ENCODE measurements around the gene GOPC.
"Not testable (repeated sequence)": the region's sequence is repeated elsewhere in the genome, so short reads cannot be mapped to it uniquely, and the experiment has no call there.

GOPC gene

DNA sequence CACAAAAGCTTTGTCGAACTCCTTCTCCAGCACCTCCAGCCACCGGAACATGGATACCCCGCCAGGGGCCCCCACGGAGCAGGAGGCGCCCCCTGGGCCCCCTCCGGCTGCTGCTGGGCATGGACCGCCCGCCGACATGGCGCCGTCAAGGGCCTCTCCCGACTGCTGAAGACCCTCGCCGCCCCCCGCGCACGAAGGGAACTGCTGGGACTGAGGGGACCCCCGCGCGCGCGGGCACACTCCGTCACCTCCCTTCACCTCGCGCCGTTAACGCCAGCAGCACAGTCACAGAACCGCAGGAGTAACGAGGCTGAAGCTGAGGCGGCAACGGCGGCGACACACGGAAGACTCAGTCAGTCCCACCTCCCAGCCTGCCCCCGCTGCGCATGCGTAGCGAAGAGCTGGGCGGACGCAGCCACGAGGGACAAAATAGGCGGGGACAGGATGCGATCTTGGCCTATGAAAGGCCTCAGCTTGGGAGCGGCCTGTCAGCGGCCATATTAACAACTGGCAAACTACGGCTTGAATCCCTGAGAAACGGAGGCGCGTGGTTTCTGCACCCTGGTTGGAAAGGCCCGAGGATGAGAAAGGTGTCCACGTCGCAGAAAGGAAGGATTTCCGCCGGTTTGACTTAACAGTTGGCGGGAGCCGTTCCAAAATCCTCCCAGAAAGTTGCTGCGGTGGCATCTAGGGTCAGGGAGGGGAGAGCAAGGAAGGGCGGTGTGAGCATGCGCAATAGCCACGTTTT is at the start of gene GOPC:
Gene GOPC, minus strand, starts transcription at position 361 of the 748 bp plus-strand sequence. Its CDS starts 223 bp downstream, at position 138.
- DNase-seq = peak; percentile 84 to 86

DNA sequence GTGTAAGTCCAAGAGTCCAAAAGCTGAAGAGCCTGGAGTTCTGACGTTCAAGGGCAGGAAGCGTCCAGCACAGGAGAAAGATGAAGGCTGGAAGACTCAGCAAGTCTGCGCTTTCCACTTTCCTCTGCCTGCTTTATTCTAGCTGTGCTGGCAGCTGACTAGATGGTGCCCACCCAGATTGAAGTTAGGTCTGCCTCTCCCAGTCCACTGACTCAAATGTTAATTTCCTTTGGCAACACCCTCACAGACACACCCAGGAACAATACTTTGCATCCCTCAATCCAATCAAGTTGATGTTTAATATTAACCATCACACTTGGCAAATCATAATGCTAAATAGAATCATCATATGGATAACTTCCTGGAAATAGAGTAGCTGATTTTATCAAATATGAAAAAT is 49.7 kb upstream of the GOPC start:
- not testable (repeated sequence) for DNase-seq

DNA sequence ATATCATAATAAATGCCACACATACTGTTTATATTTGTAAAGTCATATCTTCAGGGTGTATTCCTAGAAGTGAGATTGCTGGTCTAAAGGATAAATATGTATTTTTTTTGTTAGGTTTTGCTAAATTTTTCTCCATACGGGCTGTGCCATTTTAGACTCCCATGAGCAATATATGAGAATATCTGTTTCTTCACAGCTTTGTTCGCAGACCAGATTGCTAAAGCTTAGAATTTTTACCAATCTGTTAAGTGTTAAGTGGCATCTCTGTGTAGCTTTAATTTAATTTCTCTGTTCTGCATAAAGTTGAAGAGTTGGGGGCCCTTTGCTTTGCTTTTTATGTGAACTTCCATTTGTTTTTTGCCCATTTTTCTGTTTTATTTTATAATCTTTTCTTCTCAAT is 40.7 kb upstream of the GOPC start:
- DNase-seq = no peak

DNA sequence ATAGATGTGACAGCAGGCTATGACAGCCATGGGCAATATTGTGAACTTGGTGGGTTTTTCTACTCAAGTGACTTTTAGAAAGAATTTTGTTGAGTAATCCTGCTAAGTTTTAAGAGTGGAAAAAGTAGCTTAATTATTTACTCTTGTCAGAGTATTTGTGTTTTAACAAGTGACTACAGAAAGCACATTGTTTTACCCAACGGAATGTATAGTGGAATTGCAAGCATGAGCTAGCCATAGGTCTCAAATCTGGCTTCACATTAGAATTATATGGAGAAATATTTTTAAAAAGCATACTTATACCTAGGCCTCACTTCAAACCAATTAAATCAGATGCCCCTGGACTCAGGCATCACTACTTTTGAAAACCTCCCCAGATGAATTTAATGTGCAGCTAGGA is 35.5 kb upstream of the GOPC start:
- DNase-seq = no peak

DNA sequence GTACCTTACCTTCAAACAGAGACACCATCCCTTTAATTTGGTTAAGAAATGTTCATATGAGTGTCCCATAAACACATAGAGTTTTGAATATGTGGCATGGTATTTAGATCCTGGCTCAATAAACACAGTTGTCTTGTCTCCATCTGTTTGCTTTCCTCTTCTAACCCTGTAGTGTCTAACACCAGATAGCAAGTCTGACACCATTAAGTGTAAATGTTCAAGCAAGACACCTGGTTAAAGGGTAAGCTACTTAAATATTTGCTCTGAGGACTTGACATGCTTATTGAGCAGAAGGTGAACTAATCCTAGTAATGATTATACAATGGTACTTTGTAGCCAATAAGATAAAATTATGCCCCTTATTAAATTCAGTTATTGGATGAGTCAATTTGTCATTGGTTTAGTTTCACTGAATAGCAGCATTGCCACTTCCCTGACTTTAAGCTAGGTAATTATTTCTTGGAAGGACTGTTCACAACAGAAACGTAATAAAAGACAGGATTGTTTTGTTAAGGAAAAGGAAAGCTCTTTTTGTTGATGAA is 26.9 kb upstream of the GOPC start:
- DNase-seq = no peak

DNA sequence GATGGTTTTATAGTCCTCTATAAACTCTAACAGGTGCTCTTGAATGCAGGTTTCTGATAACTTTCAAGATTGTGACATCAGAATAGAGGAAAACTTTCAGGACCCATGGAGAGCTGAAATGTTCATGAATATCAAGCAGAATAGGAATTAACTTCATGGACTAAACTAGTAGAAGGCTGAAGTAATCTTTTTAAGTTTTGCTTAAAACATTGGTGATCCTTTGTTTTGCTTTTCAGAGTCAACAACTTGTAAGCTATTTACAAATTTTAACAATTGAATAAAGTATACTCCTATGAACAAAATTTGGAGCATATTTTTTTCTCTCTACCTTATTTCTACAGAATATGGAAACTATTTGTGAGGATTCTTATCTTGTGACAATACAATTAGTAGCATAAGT is 25.2 kb upstream of the GOPC start:
- no peak for DNase-seq

DNA sequence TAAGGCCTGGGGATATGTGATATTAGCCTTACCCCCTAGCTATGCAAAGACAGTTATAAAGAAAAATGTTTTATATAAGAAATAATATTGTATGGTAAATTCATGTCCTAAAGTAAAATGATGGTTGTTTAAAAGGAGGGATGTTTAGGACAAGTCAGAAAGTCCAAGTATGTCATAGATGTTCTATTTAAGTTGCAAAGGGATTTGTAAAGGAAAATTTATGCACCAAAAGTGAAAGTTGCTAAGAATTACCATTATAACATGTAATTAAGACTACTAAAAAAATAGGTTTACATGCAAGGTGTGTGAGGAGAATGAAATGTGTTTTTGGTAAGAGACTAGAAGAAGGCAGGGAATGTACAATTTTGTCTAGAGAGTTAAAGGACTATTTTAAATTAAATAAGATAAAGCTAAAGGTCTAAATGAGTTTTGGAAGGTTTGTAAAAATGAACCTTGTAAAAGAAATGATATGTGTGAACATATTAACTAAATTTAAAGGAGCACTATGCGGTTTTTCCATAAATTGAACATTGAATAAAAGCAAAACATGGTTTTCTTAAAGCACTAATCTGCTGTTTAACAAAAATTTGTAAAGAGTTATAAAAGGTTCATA is 22.7 kb upstream of the GOPC start:
- DNase-seq = no peak

DNA sequence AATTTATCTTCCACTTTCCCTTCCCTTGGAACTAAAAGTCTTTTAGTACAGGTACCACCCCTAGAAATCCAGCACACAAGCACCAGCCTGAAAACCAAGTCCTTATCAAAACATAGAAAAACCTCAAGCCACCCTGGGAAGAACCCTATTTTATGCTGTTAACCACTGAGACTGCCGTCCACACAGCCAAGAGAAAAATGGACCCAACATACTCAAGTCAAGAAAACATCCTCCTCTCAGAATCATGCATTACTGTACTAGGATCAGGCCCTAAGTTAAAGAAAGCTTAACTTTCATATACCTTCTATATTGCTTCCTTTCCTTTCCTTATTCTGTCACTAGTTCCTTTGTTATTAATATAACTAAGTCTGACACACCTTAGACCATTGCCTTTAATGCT is 16.9 kb upstream of the GOPC start:
- DNase-seq = no peak

DNA sequence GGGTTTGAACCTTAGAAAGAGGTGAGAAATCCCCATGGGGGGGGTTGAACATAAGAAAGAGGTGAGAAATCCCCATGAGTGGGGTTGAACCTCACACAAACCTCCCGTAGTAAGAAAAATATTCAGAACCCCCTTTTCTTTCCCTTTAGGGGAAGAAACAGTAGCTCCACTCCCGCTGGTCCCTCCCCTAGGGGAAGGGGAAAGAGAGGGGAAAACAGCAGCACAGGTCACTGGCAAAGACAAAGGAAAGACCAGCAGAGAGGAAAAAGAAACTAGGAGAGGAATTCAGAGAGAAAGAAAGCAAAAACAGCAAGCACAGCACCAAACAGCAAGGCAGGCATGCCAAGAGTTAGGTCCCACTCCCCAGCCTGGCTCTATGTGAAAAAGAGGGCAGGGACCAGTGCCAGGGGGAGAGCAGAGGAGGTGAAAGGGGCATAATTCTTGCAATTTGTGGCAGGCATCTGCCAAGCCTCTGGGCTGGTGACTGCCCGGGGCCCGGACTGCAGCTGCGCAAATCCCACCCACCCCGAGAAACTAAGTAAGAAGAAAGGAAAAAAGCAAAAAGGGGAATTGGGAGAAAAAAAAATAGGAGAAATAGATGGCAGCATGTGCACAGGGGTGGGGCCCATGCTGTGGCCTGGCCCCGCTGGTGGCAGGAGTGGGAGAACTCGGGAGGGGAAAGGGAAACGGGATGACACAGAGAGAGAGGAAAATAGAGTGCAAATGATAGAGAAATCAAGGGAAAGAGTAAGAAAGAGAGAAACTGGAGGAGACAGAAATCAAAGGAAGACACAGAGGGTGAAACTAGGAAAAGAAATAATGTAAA is 15.1 kb upstream of the GOPC start:
- no peak for DNase-seq

DNA sequence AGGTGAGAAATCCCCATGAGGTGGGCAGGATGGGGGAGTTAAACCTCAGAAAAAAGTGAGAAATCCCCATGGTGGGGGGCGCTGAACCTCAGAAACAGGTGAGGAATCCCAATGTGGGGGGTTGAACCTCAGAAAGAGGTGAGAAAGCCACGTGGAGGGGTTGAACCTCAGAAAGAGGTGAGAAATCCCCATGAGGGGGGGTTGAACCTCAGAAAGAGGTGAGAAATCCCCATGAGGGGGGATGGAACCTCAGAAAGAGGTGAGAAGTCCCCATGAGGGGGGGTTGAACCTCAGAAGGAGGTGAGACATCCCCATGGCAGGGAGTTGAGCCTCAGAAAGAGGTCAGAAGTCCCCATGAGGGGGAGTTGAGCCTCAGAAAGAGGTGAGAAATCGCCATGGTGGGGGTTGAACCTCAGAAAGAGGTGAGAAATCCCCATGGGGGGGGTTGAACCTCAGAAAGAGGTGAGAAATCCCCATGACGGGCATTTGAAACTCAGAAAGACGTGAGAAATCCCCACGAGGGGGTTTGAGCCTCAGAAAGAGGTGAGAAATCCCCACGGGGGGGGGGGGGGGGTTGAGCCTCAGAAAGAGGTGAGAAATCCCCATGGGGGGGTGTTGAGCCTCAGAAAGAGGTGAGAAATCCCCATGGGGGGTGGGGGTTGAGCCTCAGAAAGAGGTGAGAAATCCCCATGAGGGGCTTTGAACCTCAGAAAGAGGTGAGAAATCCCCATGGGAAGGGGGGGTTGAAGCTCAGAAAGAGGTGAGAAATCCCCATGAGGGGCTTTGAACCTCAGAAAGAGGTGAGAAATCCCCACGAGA is 14.3 kb upstream of the GOPC start:
- DNase-seq = no peak

DNA sequence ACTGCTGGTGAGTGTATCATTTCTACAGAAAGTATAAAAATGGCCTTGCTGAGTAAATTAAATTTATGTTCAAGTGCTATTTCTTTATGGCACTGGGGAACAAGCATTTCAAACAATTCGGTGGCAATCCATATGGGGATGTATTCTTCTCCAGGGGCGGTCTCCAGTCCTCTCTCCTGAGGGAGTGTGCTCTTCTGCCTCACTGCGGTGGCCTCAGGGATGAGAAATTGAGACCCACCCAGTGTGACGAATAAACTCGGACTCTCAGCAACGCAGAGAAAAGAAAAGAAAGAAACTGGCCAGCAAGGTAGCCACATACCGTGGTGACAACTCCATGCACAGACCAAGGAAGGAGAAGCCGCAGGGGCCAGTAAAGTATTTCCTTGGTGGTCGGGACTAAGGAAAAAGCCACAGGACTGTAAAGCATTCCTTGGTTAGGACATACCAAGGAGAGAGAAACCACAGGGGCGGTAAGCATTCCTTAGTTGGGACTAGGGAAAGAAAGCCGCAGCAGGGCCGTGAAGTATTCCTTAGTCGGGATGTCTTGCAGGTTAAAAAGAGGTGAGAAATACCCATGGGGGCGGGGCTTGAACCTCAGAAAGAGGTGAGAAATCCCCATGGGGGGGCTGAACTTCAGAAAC is 13.6 kb upstream of the GOPC start:
- DNase-seq = no peak

DNA sequence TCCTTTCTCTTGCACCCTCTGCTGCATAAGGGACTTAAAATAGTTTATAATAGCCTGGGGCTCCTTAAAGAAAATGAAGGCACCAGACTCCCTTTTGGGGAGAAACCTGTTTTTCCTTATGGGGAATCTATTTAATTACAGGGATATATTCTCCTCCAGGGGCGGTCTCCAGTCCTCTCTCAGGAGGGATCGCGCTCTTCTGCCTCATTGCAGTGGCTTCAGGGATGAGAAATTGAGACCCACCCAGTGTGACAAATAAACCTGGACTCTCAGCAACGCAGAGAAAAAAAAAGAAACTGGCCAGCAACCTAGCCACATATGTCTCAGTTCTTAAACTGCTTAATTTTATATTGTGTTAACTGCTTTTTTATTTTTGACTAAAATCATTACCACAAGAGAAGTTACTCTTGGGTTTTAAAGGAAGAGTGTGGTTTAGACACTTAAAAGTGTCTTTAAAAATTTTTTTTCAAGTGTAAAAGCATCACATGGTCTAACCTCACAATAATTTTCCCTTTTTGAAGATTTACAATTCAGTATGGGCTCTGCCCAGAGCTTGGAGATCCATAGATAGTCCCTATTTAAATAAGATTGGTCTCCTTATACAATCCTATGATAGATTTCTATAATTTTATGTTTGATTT is 11.7 kb upstream of the GOPC start:
- no peak for DNase-seq

DNA sequence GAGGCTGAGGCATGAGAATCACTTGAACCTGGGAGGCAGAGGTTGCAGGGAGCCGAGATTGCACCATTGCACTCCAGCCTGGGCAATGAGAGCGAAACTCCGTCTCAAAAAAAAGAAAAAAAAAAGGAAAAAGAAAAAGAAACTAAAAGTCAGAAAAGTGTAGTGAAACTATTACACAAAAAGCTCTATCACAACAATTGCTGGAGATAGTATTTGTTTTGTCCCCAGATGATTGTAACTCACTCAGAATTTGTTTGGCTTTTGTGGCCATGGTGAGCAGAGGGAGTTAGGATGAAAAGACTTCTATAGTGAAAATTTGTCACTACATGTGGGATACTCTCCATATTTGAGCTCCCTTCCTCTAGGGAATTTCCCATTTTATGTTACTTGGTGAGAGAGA is 5.2 kb upstream of the GOPC start:
- no peak for DNase-seq

DNA sequence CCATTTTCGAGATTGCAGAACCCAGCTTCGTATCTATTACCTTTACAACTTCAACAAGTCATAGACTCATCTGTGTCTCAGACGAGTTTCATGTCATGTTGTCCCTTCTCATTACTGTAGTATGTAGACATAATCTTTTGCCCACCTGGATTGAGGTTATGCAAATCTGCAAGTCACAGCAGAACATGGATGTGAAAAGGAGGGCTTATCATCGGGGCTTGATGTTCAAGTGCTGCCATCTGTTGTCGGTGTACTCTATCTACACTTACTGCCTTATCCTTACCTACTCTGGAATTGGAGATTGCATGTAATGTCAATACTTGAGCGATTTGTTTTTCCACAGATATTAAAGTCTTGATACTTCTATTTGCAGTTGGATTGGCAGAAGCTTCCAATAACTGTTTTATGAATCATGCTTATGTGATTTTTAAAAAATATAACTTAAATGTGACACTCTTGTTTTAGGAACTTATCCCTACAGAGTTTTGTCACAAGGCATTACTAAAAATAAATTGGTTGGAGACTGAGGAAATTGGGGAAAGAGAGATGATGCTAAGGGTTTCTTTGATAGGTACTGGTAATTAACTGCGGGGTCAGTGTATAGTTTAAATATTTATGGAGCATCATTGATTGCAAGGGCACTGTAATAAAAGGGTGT is 3.0 kb upstream of the GOPC start:
- peak in 1 of 2 donors; percentile 25 for DNase-seq

DNA sequence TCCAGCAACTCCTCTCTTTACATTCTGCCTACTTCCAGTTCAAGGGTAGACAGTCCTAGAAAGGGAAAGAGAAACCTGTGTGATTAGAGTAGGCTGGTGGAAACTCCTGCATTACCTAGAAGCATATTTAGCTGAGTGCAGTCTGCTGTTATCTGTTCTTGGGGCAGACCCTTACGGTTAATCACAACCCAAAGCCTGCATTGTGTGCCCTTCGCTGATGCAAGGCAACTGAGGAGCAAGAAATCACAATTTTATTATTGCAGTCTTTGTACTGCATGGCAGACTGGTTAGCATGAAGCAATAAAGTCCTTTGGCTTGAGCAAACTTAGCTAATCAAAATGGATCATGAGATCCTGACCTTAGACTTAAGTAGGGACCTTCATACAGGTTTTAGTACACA is 1.5 kb upstream of the GOPC start:
- no peak for DNase-seq

DNA sequence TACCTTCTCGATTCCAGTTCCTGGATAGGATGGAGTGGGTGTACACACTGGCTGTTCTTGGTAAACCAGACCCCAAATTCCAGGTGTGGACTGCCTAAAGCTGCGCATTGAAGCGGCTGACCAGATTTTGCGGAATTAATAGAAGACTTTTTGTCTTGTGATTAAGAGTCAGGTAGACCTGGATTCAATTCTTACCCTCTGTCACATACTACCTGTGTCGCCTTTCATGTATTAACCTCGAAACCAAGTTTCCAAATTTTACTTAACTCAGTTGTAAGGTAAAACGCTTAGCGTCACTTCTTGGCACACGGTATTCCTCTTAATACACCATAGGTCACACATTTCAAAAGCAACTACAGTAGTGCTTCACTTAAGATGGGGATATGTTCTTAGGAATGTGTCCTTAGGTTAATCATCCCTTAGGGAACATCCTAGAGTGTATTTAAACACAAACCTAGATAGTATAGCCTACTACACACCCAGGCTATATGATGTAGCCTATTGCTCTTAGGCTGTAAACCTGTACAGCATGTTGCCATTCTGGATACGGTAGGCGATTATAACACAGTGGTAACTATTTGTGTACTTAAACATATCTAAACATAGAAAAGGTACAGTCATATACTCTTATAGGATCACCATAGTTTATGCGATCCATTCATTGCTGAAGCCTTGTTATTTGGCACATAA is 733 bp upstream of the GOPC start:
- DNase-seq = no peak

DNA sequence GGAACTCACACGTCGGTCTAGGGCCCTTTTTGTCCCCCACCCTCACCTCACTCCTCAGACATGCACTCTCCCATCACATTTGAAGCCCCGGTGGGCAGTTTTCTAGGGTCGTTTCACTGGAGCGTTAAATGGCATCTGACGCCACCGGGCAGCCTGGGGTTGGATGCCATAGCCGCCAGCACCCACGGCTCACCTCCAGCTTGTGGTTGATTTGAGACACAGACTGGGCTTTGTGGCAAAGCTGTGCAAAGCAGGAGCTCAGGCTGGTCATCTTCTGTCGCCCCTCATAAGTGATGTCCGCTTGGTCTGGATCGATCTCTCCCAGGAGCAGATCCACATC is 530 bp downstream of the GOPC start:
- no peak for DNase-seq

DNA sequence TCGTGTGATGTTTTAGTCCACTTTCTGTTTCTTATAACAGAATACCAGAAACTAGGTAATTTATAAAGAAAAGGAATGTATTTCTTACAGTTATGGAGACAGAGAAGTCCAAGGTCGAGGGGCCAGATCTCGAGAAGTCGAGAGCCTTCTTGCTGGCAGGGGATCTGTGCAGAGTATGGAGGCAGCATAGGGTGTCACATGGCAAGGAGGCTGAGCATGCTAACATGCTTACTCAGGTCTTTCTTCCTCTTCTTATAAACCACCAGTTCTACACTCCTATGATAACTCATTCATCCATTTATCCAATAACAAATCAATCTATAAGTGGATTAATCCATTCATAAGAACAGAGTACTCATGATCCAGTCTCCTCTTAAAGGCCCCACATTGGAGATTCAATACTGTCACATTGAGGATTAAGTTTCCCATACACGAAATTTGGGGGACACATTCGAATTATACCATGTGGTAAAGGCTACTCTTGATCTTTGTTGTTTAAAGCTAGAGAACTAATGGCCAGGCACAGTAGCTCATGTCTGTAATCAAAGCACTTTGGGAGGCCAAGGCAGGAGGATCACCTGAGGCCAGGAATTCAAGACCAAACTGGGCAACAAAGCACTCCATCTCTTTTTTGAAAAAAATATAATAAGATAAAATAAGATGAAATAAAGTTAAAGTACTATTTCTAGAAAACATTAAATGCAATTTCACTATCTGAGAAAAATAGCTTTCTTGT is 2.1 kb downstream of the GOPC start:
- no peak for DNase-seq

DNA sequence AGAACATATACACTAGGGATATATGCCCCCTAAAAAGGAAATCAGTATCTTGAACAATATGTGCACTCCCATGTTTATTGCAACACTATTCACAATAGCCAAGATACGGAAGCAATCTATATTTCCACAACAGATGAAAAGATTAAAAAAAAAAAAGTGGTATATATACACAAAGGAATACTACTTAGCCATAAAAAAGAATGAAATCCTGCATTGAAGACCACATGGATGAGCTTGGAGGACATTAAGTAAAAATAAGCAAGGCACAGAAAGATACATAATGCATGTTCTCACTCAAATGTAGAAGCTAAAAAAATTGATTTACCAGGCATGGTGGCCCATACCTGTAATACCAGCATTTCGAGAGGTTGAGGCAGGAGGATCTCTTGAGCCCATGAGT is 4.6 kb downstream of the GOPC start:
- DNase-seq = no peak
